Activated T-helper 9 cell treated with anti-CD3 and anti-CD28 coated beads, Interleukin-2, amount 50 U/mL, for 16 hours (primary cell): ENCODE data around the gene CSN3.
"Not testable (repeated sequence)": the region's sequence is repeated elsewhere in the genome, so short reads cannot be mapped to it uniquely, and the experiment has no call there.

Experiments
- DNase-seq: peaks from one replicate; pipeline ENCODE4 v3.0.0-alpha.2; 2020; ENCODE audit warnings: low read depth

The CSN3 gene, protein sequence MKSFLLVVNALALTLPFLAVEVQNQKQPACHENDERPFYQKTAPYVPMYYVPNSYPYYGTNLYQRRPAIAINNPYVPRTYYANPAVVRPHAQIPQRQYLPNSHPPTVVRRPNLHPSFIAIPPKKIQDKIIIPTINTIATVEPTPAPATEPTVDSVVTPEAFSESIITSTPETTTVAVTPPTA

GRCh38 chr4:70242297-70242696 is at the start of gene CSN3:
Gene CSN3, plus strand, starts transcription at chr4:70242597. Its CDS starts 2,223 bp downstream, at chr4:70244820.
- not testable (repeated sequence) for DNase-seq

- DNase-seq, result no peak
Observed at GRCh38 chr4:70192895-70193294, 49.5 kb upstream of the CSN3 start.

DNA sequence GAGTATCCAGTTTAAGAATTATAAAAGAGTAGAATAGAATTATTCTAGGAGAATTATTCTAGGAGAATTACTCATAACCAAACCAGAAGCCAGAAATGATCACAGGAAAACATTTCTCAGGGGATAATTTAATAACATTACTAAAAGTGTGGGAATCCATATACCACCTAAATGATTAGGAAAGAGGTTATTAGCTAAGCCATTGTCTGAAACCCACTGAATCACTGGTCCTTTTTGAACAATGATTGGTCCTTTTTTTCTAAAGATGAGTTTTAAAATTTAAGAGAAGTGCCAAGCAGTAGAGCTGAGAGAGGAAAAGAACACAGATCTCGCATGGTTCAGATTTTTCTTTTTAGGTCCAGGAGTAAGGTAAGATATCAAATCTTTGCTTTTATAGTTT is 47.0 kb upstream of the CSN3 start, which contains the start of gene ODAM:
ODAM (plus strand) TSS at position 301 of the 400 bp plus-strand sequence. CDS start 819 bp downstream, outside the sequence.
- DNase-seq, result no peak

- DNase-seq, result no peak
Observed at GRCh38 chr4:70196857-70197256, 45.5 kb upstream of the CSN3 start.

- DNase-seq, result no peak
Observed at GRCh38 chr4:70197842-70198241, 44.6 kb upstream of the CSN3 start.

DNA sequence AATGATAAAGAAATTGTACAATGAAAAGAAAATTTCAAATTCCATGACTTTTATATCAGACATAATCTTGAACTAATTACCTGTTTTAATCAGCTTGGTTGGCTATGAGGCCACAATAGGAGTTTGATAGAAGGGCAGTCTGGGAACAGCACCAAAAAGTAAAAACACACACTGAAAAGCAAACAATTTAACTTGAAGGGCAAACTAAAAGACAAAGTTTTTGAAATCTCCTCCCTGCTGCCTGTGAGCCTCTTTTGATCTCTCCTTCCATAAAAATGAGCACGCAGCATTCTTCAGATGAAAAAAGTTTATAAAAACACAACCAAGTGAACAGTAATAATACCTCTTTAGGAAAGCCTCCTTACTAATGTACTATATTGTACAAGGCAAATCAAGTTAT is 38.8 kb upstream of the CSN3 start:
- DNase-seq, result no peak

- not testable (repeated sequence) for DNase-seq
Observed at GRCh38 chr4:70212752-70213151, 29.6 kb upstream of the CSN3 start.

DNA sequence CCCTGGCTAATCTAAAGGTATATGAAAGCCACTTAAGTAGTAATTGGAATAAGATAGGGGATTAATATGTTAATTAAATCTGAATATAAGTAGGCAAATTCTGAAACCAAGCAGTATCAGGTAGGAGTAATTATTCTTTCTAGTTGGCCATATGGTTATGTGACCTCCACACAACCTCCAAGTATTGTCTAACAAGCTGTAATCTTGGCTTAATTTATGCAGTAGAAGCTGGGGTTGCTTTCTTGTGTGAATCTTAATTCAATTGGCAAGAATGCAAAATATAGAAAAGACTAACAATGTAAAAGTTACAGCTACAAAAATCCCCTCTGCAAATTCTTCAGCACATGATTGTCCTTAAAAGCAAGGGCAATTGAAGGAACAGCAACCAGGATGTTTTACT is 26.3 kb upstream of the CSN3 start:
- DNase-seq, result not testable (repeated sequence)

DNA sequence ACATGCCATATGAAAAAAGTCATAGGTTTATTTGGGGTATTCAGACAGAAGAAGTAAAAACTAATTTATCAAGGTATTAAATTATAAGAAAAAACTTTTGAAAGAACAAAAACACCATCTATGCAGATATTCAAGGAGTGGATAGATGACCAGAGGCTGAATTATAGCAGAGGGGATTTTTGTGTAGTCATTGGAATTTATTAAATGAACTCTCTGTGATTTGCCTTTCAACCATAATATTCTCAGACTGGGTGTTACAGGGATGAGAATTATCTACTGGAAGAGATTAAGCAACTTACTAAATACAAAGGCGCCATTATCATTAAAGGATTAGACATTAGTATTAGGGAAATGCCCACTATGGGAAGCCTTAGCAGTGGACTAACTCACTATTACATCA is 25.8 kb upstream of the CSN3 start:
- DNase-seq, result not testable (repeated sequence)

DNA sequence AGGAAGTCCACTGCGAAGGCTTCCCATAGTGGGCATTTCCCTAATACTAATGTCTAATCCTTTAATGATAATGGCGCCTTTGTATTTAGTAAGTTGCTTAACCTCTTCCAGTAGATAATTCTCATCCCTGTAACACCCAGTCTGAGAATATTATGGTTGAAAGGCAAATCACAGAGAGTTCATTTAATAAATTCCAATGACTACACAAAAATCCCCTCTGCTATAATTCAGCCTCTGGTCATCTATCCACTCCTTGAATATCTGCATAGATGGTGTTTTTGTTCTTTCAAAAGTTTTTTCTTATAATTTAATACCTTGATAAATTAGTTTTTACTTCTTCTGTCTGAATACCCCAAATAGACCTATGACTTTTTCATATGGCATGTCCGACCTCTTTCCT is 21.0 kb upstream of the CSN3 start:
- not testable (repeated sequence) for DNase-seq

- DNase-seq, result not testable (repeated sequence)
Observed at GRCh38 chr4:70221818-70222217, 20.6 kb upstream of the CSN3 start.

DNA sequence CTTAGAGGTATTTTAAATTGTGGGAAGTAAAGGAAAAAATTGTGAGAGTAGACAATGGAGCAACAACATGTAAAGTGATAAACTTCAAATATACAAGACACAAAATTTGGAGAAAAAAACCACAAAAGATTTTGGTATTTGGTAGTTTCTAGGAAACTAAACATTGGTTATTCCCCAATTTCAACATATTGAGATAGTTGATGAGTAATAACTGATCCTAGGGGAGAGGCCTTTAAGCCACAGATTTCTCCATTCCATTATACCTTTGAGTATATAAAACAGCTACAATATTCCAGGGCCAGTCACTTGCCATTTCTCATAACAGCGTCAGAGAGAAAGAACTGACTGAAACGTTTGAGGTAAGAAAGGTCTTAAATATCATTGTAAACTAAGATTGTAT is 16.6 kb upstream of the CSN3 start, which contains the start of gene FDCSP:
FDCSP (plus strand) TSS at position 301 of the 400 bp plus-strand sequence. CDS start 5,071 bp downstream, outside the sequence.
- DNase-seq, result no peak

GRCh38 chr4:70236125-70236524 is 6.3 kb upstream of the CSN3 start:
- DNase-seq, result no peak

GRCh38 chr4:70239131-70239883 is 3.1 kb upstream of the CSN3 start:
- no peak for DNase-seq

GRCh38 chr4:70239884-70240591 is 2.4 kb upstream of the CSN3 start:
- no peak for DNase-seq

- no peak for DNase-seq
Observed at GRCh38 chr4:70243091-70243490, 694 bp downstream of the CSN3 start.

DNA sequence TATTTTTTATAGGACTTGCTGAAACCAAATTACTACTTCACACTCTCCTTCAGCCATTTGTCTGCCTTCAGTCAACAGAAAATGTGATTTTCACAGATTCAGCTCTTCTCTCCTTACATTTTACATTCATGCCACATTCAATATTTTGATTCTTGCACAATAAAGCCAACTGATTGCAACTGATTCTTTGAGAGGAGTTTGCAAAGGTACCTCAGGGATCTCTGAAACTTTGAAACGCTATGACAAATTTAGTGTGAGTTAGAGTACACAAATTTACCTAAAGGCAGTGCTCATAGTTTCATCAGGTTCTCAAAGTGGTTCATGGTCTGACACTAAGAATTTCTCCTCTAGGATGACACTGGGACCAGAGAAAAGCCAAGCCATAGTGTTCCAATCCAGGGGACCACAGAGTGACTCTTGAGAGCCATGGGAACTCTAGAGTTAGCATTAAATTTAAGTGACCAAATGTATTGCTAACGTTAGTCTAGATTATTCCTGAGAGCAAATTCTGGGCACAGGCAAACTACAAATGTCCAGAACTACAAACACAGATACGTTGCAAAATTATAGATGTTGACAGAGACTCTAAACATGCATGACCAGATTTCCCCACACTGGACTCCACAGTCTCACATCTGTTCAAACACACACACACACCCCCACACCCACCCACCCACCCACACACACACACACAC is 9.0 kb downstream of the CSN3 start:
- no peak for DNase-seq

GRCh38 chr4:70251945-70252277 is 9.5 kb downstream of the CSN3 start:
- no peak for DNase-seq

GRCh38 chr4:70269674-70270073 is 27.3 kb downstream of the CSN3 start:
- DNase-seq, result no peak

- no peak for DNase-seq
Observed at GRCh38 chr4:70277121-70277520, 34.7 kb downstream of the CSN3 start.

DNA sequence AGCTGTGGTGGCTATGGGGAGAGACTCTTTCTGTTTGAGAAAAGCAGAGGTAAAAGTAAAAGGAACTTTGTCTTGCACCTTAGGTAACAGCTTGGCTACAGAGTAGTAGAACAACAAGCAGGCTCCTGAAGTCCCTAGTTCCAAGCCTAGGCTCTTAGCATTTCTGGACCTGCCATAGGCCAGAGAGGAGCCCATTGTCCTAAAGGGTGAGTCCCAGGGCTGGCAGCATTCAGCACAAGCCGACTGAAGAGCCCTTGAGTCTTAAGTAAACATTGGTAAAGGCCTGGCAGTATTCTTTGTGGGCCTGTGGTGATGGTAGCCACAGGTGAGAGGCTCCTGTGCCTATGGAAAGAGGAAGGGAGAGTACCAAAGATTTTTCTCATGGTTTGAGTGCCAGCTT is 38.2 kb downstream of the CSN3 start:
- no peak for DNase-seq

DNA sequence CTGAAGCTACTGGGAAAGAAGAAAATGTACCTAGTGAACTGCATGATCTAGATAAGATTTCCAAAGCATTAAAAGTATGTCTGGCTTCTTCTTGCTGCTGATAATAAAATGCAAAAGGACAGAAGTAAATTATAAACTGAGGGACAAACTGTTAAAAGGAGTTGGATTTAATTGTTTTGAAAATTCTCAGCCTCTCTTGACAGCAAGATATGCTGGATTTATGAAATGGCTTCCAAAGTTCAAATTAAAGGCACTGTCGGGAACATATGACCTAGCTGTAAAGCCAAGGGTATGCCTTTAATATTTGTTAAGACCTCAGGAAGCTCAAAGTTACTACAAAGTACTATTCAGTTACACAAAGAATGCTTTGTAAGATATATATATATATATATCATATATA is 46.3 kb downstream of the CSN3 start:
- no peak for DNase-seq
